GM19452 (cell line): Measurements from ENCODE around the gene JAZF1.
A peak's percentile ranks its signal among the peaks of the same experiment; 100 is the strongest.

Source experiments
- ATAC-seq: cut with Tn5 transposase; IDR thresholded peaks from one replicate; pipeline ENCODE4 v1.9.1; 2021; ENCODE audit not compliant: unreplicated experiment

Gene JAZF1

GRCh38 chr7:28192786-28193585 is 12.4 kb upstream of the JAZF1 start:
- ATAC-seq: no peak

DNA sequence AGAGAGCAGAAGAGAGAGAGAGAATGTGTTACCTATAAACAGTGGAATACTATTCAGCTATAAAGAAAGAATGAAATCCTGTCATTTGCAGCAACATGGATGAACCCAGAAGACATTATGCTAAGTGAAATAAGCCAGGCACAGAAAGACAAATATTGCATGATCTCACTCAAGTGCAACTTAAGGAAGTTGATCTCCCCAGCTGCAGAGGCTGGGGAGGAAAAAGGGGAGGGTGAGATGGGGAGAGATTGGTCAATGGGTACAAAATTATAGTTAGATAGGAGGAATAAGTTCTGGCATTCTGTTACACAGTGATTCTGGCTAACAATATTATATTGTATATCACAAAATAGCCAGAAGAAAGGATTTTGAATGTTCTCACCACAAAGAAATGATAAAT is 11.2 kb upstream of the JAZF1 start:
- no peak for ATAC-seq

GRCh38 chr7:28191184-28191583 is 10.6 kb upstream of the JAZF1 start:
- ATAC-seq: no peak

- no peak for ATAC-seq
Measured at GRCh38 chr7:28190077-28190710, 9.6 kb upstream of the JAZF1 start.

GRCh38 chr7:28187012-28187411 is 6.4 kb upstream of the JAZF1 start:
- no peak for ATAC-seq

- no peak for ATAC-seq
Measured at GRCh38 chr7:28183627-28184026, 3.0 kb upstream of the JAZF1 start.

- ATAC-seq: no peak
Measured at GRCh38 chr7:28182071-28182471, 1.5 kb upstream of the JAZF1 start.

DNA sequence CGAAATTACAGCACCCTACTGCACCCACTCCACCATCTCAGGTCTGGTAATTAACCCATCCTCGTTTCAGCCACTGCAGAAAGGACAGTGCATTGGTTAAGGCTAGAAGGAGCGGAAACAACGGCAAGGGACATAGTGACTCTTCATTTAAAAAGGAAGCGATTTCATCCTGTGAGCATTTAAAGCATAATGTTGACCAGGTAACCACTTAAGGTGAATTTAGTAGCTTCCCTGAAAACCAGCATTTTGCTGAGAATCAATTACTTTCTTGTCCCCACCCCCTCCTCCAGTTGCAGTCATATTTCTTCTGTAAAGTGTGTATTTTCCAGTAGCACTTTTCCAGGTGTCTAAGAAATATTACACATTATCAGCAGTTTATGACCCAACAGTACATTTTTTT is 821 bp upstream of the JAZF1 start:
- no peak for ATAC-seq

GRCh38 chr7:28180031-28180363 is 598 bp downstream of the JAZF1 start:
- peak; percentile 14 for ATAC-seq

DNA sequence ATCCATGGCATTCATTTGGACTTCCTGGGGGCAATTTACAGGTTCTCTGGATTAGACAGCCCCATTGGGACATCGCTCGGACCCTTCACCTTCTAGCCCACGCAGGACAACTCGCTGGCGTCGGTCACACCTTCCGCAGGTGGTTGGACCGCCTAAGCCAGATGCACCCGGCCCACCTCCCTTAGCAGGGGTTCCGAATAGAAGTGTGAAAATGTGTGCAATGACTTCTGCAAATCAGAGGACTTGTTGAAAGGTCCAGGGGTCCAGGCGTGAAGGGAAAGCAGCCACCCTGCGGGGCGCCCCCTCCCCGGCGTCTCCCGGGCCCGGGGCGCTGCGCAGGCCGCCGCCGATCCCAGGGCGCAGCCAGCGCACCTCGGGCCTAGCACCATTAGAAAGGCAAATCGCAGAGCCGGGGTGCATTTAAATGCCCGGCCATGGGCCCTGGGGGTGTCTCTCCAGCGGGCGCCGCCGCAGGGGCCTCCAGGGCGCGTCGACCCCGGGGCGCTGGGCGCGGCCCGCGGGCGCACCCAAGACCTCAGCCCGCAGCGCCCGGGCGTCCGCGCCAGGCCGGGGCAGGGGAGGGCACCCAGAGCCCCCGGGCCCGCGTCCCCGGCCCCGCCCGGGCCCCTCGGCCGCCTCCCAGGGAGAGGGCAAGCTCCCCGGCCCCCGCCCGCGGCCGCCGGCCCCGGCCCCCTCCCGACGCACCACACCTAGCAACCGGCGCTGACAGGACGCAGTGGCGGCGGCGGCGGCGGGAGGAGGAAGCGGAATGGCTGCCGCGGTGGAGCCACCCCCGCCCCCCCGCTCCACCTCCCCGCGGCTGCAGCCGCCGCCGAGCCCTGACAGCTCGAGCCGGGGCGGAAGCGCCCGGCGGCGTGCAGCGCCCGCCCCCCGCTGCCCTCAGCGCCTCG is 1.2 kb downstream of the JAZF1 start:
- peak; percentile 63 for ATAC-seq

DNA sequence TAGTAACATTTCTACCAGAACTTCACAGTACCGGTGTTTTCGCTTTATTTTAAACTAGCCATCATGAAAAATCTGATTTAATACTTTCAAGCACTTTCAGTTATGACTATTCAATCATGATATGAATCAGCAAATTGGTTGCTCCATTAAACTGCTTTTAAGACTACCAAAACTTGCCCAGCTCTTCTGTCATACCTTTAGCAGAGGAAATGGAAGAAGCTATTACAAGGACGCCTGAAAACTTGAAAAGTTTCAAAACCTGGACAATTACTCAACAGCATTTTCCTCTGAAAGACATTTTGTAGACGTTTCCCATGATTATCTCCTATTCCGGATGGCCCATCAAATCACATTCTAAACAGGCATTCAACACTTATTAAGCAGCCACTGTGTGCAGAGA is 2.0 kb downstream of the JAZF1 start:
- no peak for ATAC-seq

GRCh38 chr7:28177836-28178235 is 2.8 kb downstream of the JAZF1 start:
- ATAC-seq: no peak

GRCh38 chr7:28176645-28177044 is 4.0 kb downstream of the JAZF1 start:
- ATAC-seq: no peak

DNA sequence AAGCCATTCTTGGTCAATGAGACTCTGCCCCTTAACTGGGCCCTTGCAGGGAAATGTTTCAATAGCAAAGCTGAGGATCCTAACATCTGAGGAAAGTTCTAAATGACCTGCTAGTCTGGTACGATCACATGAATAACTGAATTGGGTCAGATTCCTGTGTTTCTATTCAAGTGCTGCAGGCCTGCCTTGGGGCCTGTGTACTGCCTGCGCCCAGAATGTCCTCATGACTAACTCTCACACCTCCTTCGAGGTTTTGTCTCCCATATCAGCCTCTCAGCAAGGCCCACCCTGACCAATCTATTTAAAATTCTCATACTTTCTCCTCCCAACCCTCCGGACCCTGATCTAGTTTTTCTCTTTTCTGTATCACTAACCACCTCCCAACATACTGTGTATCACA is 4.4 kb downstream of the JAZF1 start:
- ATAC-seq: no peak

DNA sequence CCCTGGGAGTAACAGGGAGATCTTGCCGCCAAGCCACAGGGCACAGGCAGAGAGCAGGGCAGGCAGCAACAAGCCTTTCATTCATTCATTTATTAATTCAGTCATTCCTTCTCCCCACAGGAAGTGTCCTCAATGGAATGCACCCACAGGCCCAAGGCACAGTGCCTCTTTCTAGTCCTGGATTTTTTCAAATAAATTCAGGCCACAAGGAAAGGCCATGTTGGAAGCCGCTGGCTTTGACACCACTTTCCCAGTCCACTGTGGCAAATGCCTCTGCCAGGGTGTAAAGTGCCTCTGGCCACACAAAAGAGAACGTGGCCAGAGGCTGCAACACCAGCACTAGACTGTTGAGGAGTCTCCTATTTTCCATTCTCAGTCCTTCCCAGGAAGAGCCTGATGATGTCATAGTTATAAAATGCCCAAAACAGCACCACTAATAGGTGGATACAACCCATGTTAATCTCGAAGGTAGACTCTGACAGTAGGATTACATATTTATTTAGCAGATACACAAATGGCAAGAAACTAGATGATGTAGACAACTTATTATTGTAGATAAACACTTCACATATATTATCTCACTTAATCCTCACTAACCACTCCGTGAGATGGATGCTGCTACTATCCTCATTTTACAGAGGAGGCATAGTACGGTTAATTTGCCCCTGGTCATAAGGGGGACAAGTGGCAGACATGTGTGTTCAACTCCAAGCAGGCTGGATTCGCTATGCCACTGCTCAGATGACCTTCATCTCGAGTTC is 5.5 kb downstream of the JAZF1 start:
- no peak for ATAC-seq

- ATAC-seq: no peak
Measured at GRCh38 chr7:28174442-28174841, 6.2 kb downstream of the JAZF1 start.

DNA sequence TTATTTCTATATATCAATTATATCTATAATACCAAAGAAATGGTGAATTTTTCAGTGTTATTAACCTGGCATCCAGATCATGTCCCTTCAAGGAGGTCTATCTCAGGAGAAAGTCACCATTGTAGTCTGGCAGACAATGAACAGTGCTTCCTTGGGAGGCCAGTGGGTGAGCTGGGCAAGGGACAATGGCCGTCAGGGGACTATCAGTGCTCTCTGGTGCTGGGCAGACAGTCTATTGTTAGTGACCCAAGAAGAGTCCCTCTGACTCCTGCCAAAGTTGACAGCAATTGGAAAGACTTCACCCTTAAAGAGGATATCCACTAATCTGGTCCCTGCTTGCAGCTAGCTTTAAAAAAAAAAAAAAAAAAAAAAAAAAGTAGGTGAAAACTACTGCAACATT is 7.1 kb downstream of the JAZF1 start:
- ATAC-seq: no peak

GRCh38 chr7:28172958-28173357 is 7.6 kb downstream of the JAZF1 start:
- ATAC-seq: no peak

DNA sequence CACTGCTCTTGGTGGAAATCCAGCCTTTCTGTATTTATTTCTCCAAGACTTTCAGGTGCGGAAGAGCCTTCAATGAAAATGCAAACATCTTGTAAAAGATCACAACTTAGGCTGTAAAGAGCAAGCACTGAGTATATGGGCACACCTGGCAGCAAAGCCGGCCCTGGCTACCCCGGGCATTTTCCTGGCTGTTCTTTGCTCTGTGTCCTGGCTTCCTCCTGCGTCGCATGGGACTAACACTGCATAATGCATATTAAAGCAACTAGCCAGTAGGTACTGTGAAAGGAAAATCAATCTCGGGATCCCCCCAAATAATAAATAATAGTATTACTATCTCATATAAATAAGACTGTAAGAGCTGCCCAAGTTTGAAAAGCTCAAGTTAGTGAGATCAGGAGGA is 9.9 kb downstream of the JAZF1 start:
- ATAC-seq: no peak

DNA sequence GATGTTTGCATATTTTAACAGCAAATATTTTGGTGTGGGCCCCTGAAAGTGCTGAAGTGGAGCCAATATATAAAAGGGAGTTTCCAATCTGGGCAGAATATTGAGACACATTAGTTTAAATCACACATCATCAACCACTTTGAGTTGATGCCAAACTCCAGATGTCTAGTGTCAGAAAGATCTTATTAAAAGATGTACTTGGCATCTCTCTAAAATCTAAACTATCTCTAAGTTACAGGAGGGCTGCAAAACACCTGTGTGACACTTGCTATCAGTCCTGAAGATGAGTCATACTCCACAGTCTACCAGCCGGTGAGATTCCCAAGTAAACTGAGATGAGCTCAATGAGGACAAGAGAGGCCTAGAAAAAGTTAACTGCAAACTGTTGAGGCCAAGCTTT is 11.4 kb downstream of the JAZF1 start:
- ATAC-seq: no peak
